Right renal cortex interstitium (tissue), 3 donors: ENCODE results near the gene SMYD5. TPM values are rescaled to one million over a fixed set of nuclear protein-coding genes. Genes with fewer than 3 reads are reported as not detected.

ENCODE experiments used
- DNase-seq, 3 donors: peaks; one replicate each; pipeline ENCODE4 v3.0.0-alpha.2; 2013; ENCODE audit warnings: low read depth in 3 of 3, low spot score in 2 of 3
- polyA plus RNA-seq, 3 donors: library from polyadenylated mRNA; unstranded; fragments of 120-200 nt; gene quantifications; one replicate each; pipeline ENCODE4 v1.2.1, GENCODE V29; 2013; ENCODE audit not compliant: insufficient read length in 3 of 3

SMYD5 gene
- polyA plus RNA-seq, 3 donors = 31.4 to 37.4 (median 32.7) TPM

GRCh38 chr2:73203055-73203681, 10.9 kb upstream of the SMYD5 start:
- DNase-seq = no peak

- DNase-seq = no peak
Measured at GRCh38 chr2:73205611-73206010, 8.4 kb upstream of the SMYD5 start.

GRCh38 chr2:73208258-73208657, 5.8 kb upstream of the SMYD5 start:
- no peak for DNase-seq

GRCh38 chr2:73210019-73210418, 4.0 kb upstream of the SMYD5 start:
- DNase-seq = no peak

- no peak for DNase-seq
Measured at GRCh38 chr2:73210696-73211095, 3.3 kb upstream of the SMYD5 start.

GRCh38 chr2:73212098-73212447, 2.0 kb upstream of the SMYD5 start:
- no peak for DNase-seq

- DNase-seq = no peak
Measured at GRCh38 chr2:73212448-73213176, 1.4 kb upstream of the SMYD5 start.

- no peak for DNase-seq
Measured at GRCh38 chr2:73215254-73215653, 1.2 kb downstream of the SMYD5 start.

- no peak for DNase-seq
Measured at GRCh38 chr2:73217160-73217559, 3.1 kb downstream of the SMYD5 start.

GRCh38 chr2:73217826-73218225, 3.8 kb downstream of the SMYD5 start:
- DNase-seq = no peak

- DNase-seq = no peak
Measured at GRCh38 chr2:73218298-73218697, 4.3 kb downstream of the SMYD5 start.

- DNase-seq = no peak
Measured at GRCh38 chr2:73223821-73224220, 9.8 kb downstream of the SMYD5 start.

- no peak for DNase-seq
Measured at GRCh38 chr2:73225513-73226360, 11.7 kb downstream of the SMYD5 start.

GRCh38 chr2:73227086-73227485, 13.0 kb downstream of the SMYD5 start:
- DNase-seq = no peak

- no peak for DNase-seq
Measured at GRCh38 chr2:73228631-73229030, 14.6 kb downstream of the SMYD5 start.

GRCh38 chr2:73232403-73233153, 18.5 kb downstream of the SMYD5 start:
- no peak for DNase-seq

GRCh38 chr2:73233154-73233931, 19.3 kb downstream of the SMYD5 start, which contains the start of gene PRADC1:
Gene PRADC1 (minus strand): TSS chr2:73233239. CDS start chr2:73233160, 79 bp downstream.
- peak; percentile 98 to 99 (median 99) for DNase-seq

GRCh38 chr2:73233932-73234832, 20.1 kb downstream of the SMYD5 start, which contains the start of gene CCT7:
Gene CCT7 (plus strand): TSS chr2:73234308. CDS start chr2:73234379, 71 bp downstream.
- peak; percentile 78 to 83 (median 80) for DNase-seq
